NT2/D1 (cell line): ENCODE data around the gene VTI1A.

Source experiments
- SUZ12 ChIP-seq: IDR thresholded peaks from 2 replicates; pipeline ENCODE4 v1.6.1; 2011; ENCODE audit not compliant: insufficient read length, insufficient read depth; ENCODE audit errors: extremely low read depth
- YY1 ChIP-seq: IDR thresholded peaks from 2 replicates; pipeline ENCODE4 v1.6.1; 2011; ENCODE audit not compliant: insufficient read length, insufficient read depth
- ZNF274 ChIP-seq: IDR thresholded peaks from 2 replicates; pipeline ENCODE4 v1.6.1; 2011; ENCODE audit warnings: mild to moderate bottlenecking, low read depth, low read length

DNA sequence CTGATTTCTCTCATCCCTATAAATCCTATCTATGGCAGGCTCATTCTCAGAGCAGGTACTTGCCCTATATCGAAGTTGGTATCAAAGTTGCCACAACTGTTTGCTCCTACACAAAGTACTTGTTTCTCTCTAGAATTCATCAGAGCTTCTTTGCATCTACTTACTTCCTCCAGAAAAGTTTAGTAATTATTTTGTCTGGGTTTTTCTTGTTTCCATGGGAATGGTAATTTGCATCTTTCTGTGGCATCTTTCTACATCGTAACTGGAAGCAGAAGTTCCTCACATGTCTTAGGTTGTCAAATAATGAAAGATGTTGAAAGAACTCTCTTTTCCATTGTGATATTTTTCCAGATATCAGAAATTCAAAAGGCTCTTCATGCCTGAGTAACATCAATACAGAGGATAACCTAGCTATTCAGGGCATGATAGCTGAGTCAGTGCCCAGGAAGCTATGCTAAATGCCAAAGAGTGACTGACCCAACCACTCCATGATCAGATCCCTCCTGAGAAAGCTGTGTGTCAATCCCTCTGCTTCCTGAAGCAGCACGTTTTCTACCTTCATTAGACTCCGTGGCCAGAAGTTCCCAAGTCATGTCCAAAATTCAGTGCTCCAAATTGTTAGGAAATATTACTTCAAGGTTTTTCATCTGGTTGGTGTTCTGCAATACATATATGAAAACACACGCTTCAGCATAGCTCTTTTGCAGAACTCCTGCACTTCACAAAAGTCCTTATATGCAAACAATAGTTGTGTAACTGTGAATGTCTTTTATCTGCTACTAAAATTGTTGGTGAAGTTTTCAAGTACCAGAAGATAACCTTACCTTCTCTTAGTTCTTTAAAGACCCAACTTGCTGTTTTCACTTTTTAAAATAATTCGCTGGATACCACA is 216.5 kb downstream of the VTI1A start:
- TF ChIP-seq YY1 (no peak), ZNF274 (no peak), SUZ12 (no peak)
